ENCODE data around the gene CPT2. TPM values are rescaled to one million over a fixed set of nuclear protein-coding genes. Genes with fewer than 3 reads are reported as not detected.
A peak's percentile ranks its signal among the peaks of the same experiment; 100 is the strongest.
"Not testable (repeated sequence)": the region's sequence is repeated elsewhere in the genome, so short reads cannot be mapped to it uniquely, and the experiment has no call there.

CPT2 gene
- polyA plus RNA-seq, 1 of the 3 experiments (the other 2 are of a cell fraction): 18.6 TPM

- H3K9ac ChIP-seq; H4K20me1 ChIP-seq (ENCODE audit: insufficient read depth); H3K79me2 ChIP-seq (ENCODE audit: insufficient read depth); H3F3A ChIP-seq (replicated peaks; ENCODE audit: insufficient read depth); H3K27ac ChIP-seq (ENCODE audit: low read depth in 2 of 2, low read length in 1 of 2); H3K27me3 ChIP-seq (ENCODE audit: insufficient read depth); H3K4me1 ChIP-seq (ENCODE audit: control insufficient read depth in 1 of 2, insufficient read depth in 2 of 2, low read depth in 1 of 2, low read length in 1 of 2); H2AFZ ChIP-seq (ENCODE audit: low read depth); POLR2A ChIA-PET; H3K9me3 ChIP-seq; DNase-seq; H3K9me2 ChIP-seq; H3K4me2 ChIP-seq; H3K36me3 ChIP-seq (replicated peaks in 1 of 2; ENCODE audit: control insufficient read depth in 1 of 2, insufficient read depth in 2 of 2, low read length in 1 of 2): not testable (repeated sequence)
- peak overlapping the region in 1 of 2 experiments; percentile 38; a peak in 1 of 4 replicates for H3K4me3 ChIP-seq (ENCODE audit: low read depth in 2 of 2, low read length in 1 of 2)
- WGBS (ENCODE audit: low lambda C conversion rate): 61% methylated on average over 2 of the region's 2 CpGs
- CTCF ChIA-PET: interaction anchor here (0.6 to 9.7 kb wide), 15 partner anchors 10 to 331 kb away, joined by 3 to 65 read pairs (median 3); partner anchors contain the start of genes CPT2 and PODN
These were observed 10.7 kb upstream of the CPT2 start for GRCh38 chr1:53185955-53186297.

- no peaks in the 10 kb centered on the region for H3F3A ChIP-seq (replicated peaks; ENCODE audit: insufficient read depth)
- no peak overlapping the region for H3K27ac ChIP-seq (ENCODE audit: low read depth in 2 of 2, low read length in 1 of 2)
- H4K20me1 ChIP-seq (ENCODE audit: insufficient read depth): no peaks in the 10 kb centered on the region
- POLR2A ChIA-PET: no interaction called here
- H3K27me3 ChIP-seq (ENCODE audit: insufficient read depth): no peaks in the 10 kb centered on the region
- no peaks in the 10 kb centered on the region for H3K9me3 ChIP-seq
- no peaks in the 10 kb centered on the region for H3K9me2 ChIP-seq
- TF ChIP-seq NFIC (IDR thresholded peaks at IDR 0.05; ENCODE audit: borderline replicate concordance) (no peak), SMC3 (IDR thresholded peaks at IDR 0.05; ENCODE audit: low read depth, low read length) (no peak), TEAD4 (IDR thresholded peaks at IDR 0.05; ENCODE audit: borderline replicate concordance, insufficient read depth) (no peak), NRF1 (IDR thresholded peaks at IDR 0.05; ENCODE audit: low read depth, low read length) (no peak), RXRA (IDR thresholded peaks at IDR 0.05; ENCODE audit: borderline replicate concordance, low read depth) (no peak), GATA2 (CRISPR knock-in tag; IDR thresholded peaks at IDR 0.05) (no peak), YY1 (IDR thresholded peaks at IDR 0.05; ENCODE audit: low read depth) (no peak), USF2 (IDR thresholded peaks at IDR 0.05; ENCODE audit: borderline replicate concordance, low read depth, low read length) (no peak), TCF12 (IDR thresholded peaks at IDR 0.05) (no peak), POLR2AphosphoS5 (IDR thresholded peaks at IDR 0.05; ENCODE audit: low read depth, low read length) (no peak), ELF1 (IDR thresholded peaks at IDR 0.05) (no peak), PBX3 (IDR thresholded peaks at IDR 0.05) (no peak), RAD21 (IDR thresholded peaks at IDR 0.05; ENCODE audit: low read length) (no peak)
- no peaks in the 10 kb centered on the region for H3K79me2 ChIP-seq (ENCODE audit: insufficient read depth)
- no peak for DNase-seq
- no peaks in the 10 kb centered on the region for H3K36me3 ChIP-seq (replicated peaks in 1 of 2; ENCODE audit: control insufficient read depth in 1 of 2, insufficient read depth in 2 of 2, low read length in 1 of 2)
- CTCF ChIA-PET: interaction anchor here (0.7 to 9.7 kb wide), 9 partner anchors 9 to 284 kb away, joined by 3 to 65 read pairs (median 4); partner anchors contain the start of genes CPT2 and PODN
- no peak overlapping the region for H3K4me2 ChIP-seq
- 50% methylated on average over 3 of the region's 3 CpGs for WGBS (ENCODE audit: low lambda C conversion rate)
- no peak overlapping the region for H3K9ac ChIP-seq
- H3K4me3 ChIP-seq (ENCODE audit: low read depth in 2 of 2, low read length in 1 of 2): no peak overlapping the region
- peaks cover 0 to 2% of the 10 kb centered on the region in 2 experiments; a peak in 1 of 4 replicates for H3K4me1 ChIP-seq (ENCODE audit: control insufficient read depth in 1 of 2, insufficient read depth in 2 of 2, low read depth in 1 of 2, low read length in 1 of 2)
- H2AFZ ChIP-seq (ENCODE audit: low read depth): peak overlapping the region; percentile 53; the same call in 1 of the 2 replicates
These were observed 10.1 kb upstream of the CPT2 start for GRCh38 chr1:53186533-53186932.

Data from SK-N-SH (cell line).